ENCODE results near the gene ENKD1.

Gene ENKD1

GRCh38 chr16:67685388-67686112, 19.0 kb upstream of the ENKD1 start:
- TF ChIP-seq ZFP3 (CRISPR knock-in tag; IDR thresholded peaks at IDR 0.05) (no peak), ARNTL (CRISPR knock-in tag; IDR thresholded peaks at IDR 0.05; ENCODE audit: borderline replicate concordance, low read depth) (no peak), ZNF70 (CRISPR knock-in tag; IDR thresholded peaks at IDR 0.05) (no peak), BACH2 (CRISPR knock-in tag; IDR thresholded peaks at IDR 0.05; ENCODE audit: borderline replicate concordance) (no peak), ESRRG (CRISPR knock-in tag; IDR thresholded peaks at IDR 0.05) (no peak), OSR1 (CRISPR knock-in tag; IDR thresholded peaks at IDR 0.05) (no peak), TOX (CRISPR knock-in tag; IDR thresholded peaks at IDR 0.05; ENCODE audit: borderline replicate concordance) (no peak), RARB (CRISPR knock-in tag; IDR thresholded peaks at IDR 0.05) (no peak), CSRNP3 (CRISPR knock-in tag; IDR thresholded peaks at IDR 0.05) (no peak), SNAI2 (CRISPR knock-in tag; IDR thresholded peaks at IDR 0.05) (no peak), TSHZ2 (CRISPR knock-in tag; IDR thresholded peaks at IDR 0.05) (no peak), ZC3H10 (CRISPR knock-in tag; IDR thresholded peaks at IDR 0.05) (no peak), PATZ1 (CRISPR knock-in tag; IDR thresholded peaks at IDR 0.05; ENCODE audit: borderline replicate concordance) (no peak), TCF4 (CRISPR knock-in tag; IDR thresholded peaks at IDR 0.05; ENCODE audit: borderline replicate concordance) (no peak), ZFP30 (CRISPR knock-in tag; IDR thresholded peaks at IDR 0.05) (no peak), POU6F1 (CRISPR knock-in tag; IDR thresholded peaks at IDR 0.05; ENCODE audit: borderline replicate concordance, low read depth) (no peak), PPARA (CRISPR knock-in tag; IDR thresholded peaks at IDR 0.05; ENCODE audit: borderline replicate concordance) (no peak), ZNF565 (CRISPR knock-in tag; conservative IDR thresholded peaks at IDR 0.05; ENCODE audit: low read depth) (no peak), CSDC2 (CRISPR knock-in tag; IDR thresholded peaks at IDR 0.05) (no peak)
- no peak for ATAC-seq

- no peak for TF ChIP-seq ARNTL (CRISPR knock-in tag; IDR thresholded peaks at IDR 0.05; ENCODE audit: borderline replicate concordance, low read depth)
- no peak for TF ChIP-seq PATZ1 (CRISPR knock-in tag; IDR thresholded peaks at IDR 0.05; ENCODE audit: borderline replicate concordance)
- TF ChIP-seq POU6F1 (CRISPR knock-in tag; IDR thresholded peaks at IDR 0.05; ENCODE audit: borderline replicate concordance, low read depth): no peak
- TF ChIP-seq ZNF565 (CRISPR knock-in tag; conservative IDR thresholded peaks at IDR 0.05; ENCODE audit: low read depth): no peak
- no peak for TF ChIP-seq ISL1 (CRISPR knock-in tag; IDR thresholded peaks at IDR 0.05)
- TF ChIP-seq ZFP3 (CRISPR knock-in tag; IDR thresholded peaks at IDR 0.05): no peak
- no peak for TF ChIP-seq GLIS3 (CRISPR knock-in tag; IDR thresholded peaks at IDR 0.05)
- TF ChIP-seq ESRRG (CRISPR knock-in tag; IDR thresholded peaks at IDR 0.05): no peak
- TF ChIP-seq ZNF70 (CRISPR knock-in tag; IDR thresholded peaks at IDR 0.05): no peak
- TF ChIP-seq CSRNP3 (CRISPR knock-in tag; IDR thresholded peaks at IDR 0.05): no peak
- TF ChIP-seq ZNF8 (CRISPR knock-in tag; IDR thresholded peaks at IDR 0.05): no peak
- TF ChIP-seq CREB5 (CRISPR knock-in tag; IDR thresholded peaks at IDR 0.05; ENCODE audit: low read depth): no peak
- no peak for TF ChIP-seq RARB (CRISPR knock-in tag; IDR thresholded peaks at IDR 0.05)
These were observed 17.2 kb upstream of the ENKD1 start for GRCh38 chr16:67683767-67684166.

More at GRCh38 chr16:67683767-67684166, 17.2 kb upstream of the ENKD1 start:
- ATAC-seq: no peak

All from SK-N-SH treated with all-trans-retinoic acid at 6 μM for 48 hours (cell line).